IPS-20b (cell line): ENCODE data around the gene NLGN1.

Source experiments
- H3K27ac ChIP-seq: one replicate; pipeline ENCODE4 v1.5.1; 2013; ENCODE audit warnings: low read length
- H3K27me3 ChIP-seq: 2 replicates; pipeline ENCODE4 v1.6.1; 2013; ENCODE audit warnings: mild to moderate bottlenecking, low read length, inconsistent platforms; ENCODE audit not compliant: insufficient read depth
- H3K36me3 ChIP-seq: 2 replicates; pipeline ENCODE4 v1.6.1; 2013; ENCODE audit warnings: low read depth, mild to moderate bottlenecking, inconsistent platforms, low read length, moderate library complexity; ENCODE audit not compliant: insufficient read depth
- H3K4me1 ChIP-seq: 2 replicates; pipeline ENCODE4 v1.6.1; 2013; ENCODE audit warnings: mild to moderate bottlenecking, control low read depth, inconsistent platforms, low read length, moderate library complexity; ENCODE audit not compliant: insufficient read depth
- H3K4me3 ChIP-seq: 2 replicates; pipeline ENCODE4 v1.5.1; 2013; ENCODE audit warnings: mild to moderate bottlenecking, low read length, inconsistent platforms
- H3K9ac ChIP-seq: 2 replicates; pipeline ENCODE4 v1.6.1; 2013; ENCODE audit warnings: low read depth, mild to moderate bottlenecking, inconsistent platforms, low read length, moderate library complexity
- H3K9me3 ChIP-seq: 2 replicates; pipeline ENCODE4 v1.6.1; 2013; ENCODE audit warnings: mild to moderate bottlenecking, low read depth, low read length, inconsistent platforms; ENCODE audit not compliant: insufficient read depth

The NLGN1 gene

DNA sequence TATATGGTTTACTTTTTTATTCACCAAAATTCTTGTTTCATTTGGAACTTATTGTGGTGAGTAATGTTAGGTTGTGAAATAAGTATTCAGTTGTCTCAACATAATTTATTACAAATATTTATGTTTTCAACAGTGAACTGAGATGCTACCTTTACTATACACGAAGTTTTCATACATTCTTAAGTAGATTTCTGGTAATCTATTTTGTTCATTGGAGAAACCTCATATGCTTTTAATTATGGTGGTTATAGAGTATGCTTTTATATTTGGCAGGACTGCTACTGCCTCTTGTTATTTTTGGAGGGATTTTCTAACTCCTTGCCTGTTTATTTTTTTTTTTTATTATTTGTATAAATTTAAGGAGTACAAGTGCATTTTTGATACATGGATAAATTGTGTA, 253.1 kb downstream of the NLGN1 start:
- Histone ChIP-seq H3K9me3 (no peaks in the 10 kb centered on the region), H3K36me3 (no peaks in the 10 kb centered on the region), H3K9ac (no peak overlapping the region), H3K4me3 (no peak overlapping the region), H3K4me1 (no peaks in the 10 kb centered on the region; the same call in none of the 2 replicates), H3K27me3 (no peaks in the 10 kb centered on the region), H3K27ac (no peak overlapping the region)

DNA sequence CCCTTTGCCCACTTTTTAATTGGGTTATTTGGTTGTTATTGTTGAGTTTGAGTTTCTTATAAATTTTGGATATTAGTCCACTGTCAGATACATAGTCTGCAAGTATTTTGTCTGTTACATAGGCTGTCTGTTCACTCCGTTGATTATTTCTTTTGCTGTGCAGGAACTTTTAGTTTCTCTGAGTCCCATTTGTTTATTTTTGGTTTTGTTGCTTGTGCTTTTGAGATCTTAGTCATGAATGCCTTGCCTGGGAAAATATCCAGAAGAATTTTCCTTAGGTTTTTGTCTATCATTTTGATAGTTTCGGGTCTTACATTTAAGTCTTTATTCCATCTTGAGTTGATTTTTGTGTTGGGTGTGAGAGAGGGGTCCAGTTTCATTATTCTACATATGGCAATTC, 254.5 kb downstream of the NLGN1 start:
- no peak overlapping the region for H3K27ac ChIP-seq
- peaks cover 5% of the 10 kb centered on the region for H3K4me1 ChIP-seq
- H3K9me3 ChIP-seq = no peaks in the 10 kb centered on the region
- no peak overlapping the region for H3K4me3 ChIP-seq
- no peaks in the 10 kb centered on the region for H3K27me3 ChIP-seq
- no peaks in the 10 kb centered on the region for H3K36me3 ChIP-seq
- H3K9ac ChIP-seq = no peak overlapping the region

- no peaks in the 10 kb centered on the region for H3K9me3 ChIP-seq
- no peak overlapping the region for H3K27ac ChIP-seq
- peaks cover 5% of the 10 kb centered on the region; the same call in 1 of the 2 replicates for H3K4me1 ChIP-seq
- no peaks in the 10 kb centered on the region for H3K36me3 ChIP-seq
- no peak overlapping the region for H3K9ac ChIP-seq
- H3K27me3 ChIP-seq = no peaks in the 10 kb centered on the region
- H3K4me3 ChIP-seq = no peak overlapping the region
Measured at GRCh38 chr3:173653781-173654180, 256.2 kb downstream of the NLGN1 start.

- Histone ChIP-seq H3K9me3 (no peaks in the 10 kb centered on the region), H3K27ac (no peak overlapping the region), H3K36me3 (no peaks in the 10 kb centered on the region), H3K4me1 (peaks cover 5% of the 10 kb centered on the region; the same call in 1 of the 2 replicates), H3K9ac (no peak overlapping the region), H3K27me3 (no peaks in the 10 kb centered on the region), H3K4me3 (no peak overlapping the region)
Measured at GRCh38 chr3:173659972-173660371, 262.4 kb downstream of the NLGN1 start.

DNA sequence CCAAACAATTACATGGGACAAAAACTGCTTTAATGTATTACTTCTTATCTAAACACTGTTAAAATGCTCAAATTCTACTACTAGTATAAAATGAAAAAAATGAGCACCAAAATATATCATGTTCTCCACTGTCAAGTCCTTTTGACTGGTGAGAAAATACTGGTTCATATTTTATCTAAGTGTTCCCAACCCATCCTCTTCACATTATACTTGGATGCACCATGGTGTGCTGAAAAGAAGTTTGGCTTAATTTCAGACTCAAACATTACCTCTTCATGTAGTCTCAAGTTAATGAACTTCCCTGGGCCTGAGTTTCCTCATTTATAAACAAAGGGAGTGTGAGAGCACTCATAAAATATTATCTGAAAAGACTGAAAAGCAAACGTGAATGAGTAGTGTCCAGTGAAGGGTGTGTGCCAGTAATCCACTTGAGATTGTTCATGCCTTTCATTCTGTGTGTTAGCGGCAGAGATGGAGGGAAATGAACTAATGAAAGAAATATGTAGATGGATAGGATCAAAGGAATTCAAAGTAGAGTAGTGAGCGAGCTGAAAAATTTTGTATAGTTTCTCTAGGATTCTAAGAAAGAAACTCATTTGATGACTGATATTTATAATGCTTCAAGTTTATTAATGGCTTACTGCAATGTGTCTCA, 263.2 kb downstream of the NLGN1 start:
- H3K4me3 ChIP-seq = no peak overlapping the region
- no peaks in the 10 kb centered on the region for H3K36me3 ChIP-seq
- H3K9ac ChIP-seq = no peak overlapping the region
- no peak overlapping the region for H3K27ac ChIP-seq
- H3K4me1 ChIP-seq = peaks cover 5% of the 10 kb centered on the region; the same call in 1 of the 2 replicates
- no peaks in the 10 kb centered on the region for H3K27me3 ChIP-seq
- H3K9me3 ChIP-seq = no peaks in the 10 kb centered on the region

- no peak overlapping the region for H3K27ac ChIP-seq
- H3K9me3 ChIP-seq = no peaks in the 10 kb centered on the region
- no peak overlapping the region for H3K9ac ChIP-seq
- no peaks in the 10 kb centered on the region for H3K4me1 ChIP-seq
- no peak overlapping the region for H3K4me3 ChIP-seq
- no peaks in the 10 kb centered on the region for H3K36me3 ChIP-seq
- H3K27me3 ChIP-seq = no peaks in the 10 kb centered on the region
Measured at GRCh38 chr3:173663696-173664111, 266.2 kb downstream of the NLGN1 start.

- Histone ChIP-seq H3K9me3 (no peaks in the 10 kb centered on the region), H3K27me3 (no peaks in the 10 kb centered on the region), H3K36me3 (no peaks in the 10 kb centered on the region), H3K27ac (no peak overlapping the region), H3K4me1 (no peaks in the 10 kb centered on the region), H3K9ac (no peak overlapping the region), H3K4me3 (no peak overlapping the region)
Measured at GRCh38 chr3:173676094-173676493, 278.6 kb downstream of the NLGN1 start.

DNA sequence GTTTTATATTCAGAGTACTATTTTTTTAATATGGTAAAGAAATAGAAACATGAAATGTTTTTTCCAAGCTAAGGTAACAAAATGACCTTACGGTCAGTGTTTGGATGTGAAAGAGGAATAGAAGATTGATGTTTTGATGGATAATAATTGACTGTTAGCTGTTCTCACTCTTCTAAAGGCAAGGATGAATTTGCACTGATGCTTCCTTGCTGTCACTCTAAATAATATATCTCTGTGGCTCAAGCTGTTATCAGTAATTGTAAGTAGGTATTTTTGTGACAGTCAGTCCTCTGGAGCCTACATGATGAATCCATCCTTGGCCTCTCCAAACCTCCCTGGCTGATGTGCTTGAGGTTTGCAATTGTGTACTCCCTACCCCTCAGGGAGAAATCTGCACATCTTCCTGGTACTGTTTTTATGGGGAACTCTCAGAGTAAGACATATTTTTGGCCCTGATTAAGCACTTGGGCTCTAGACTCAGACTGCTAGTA, 283.7 kb downstream of the NLGN1 start:
- Histone ChIP-seq H3K9ac (no peak overlapping the region), H3K4me3 (no peak overlapping the region), H3K9me3 (no peaks in the 10 kb centered on the region), H3K36me3 (no peaks in the 10 kb centered on the region), H3K4me1 (peaks cover 4% of the 10 kb centered on the region; the same call in 1 of the 2 replicates), H3K27ac (no peak overlapping the region), H3K27me3 (no peaks in the 10 kb centered on the region)

GRCh38 chr3:173685456-173685855, 287.9 kb downstream of the NLGN1 start:
- no peaks in the 10 kb centered on the region for H3K36me3 ChIP-seq

GRCh38 chr3:173688216-173688842, 290.8 kb downstream of the NLGN1 start:
- Histone ChIP-seq H3K27me3 (no peaks in the 10 kb centered on the region), H3K9ac (no peak overlapping the region), H3K4me1 (peaks cover 9% of the 10 kb centered on the region), H3K27ac (no peak overlapping the region), H3K36me3 (no peaks in the 10 kb centered on the region), H3K4me3 (no peak overlapping the region), H3K9me3 (no peaks in the 10 kb centered on the region)

More at GRCh38 chr3:173685456-173685855, 287.9 kb downstream of the NLGN1 start:
- no peak overlapping the region for H3K27ac ChIP-seq
- H3K9ac ChIP-seq = no peak overlapping the region
- no peaks in the 10 kb centered on the region for H3K9me3 ChIP-seq
- H3K27me3 ChIP-seq = no peaks in the 10 kb centered on the region
- H3K4me1 ChIP-seq = peaks cover 9% of the 10 kb centered on the region
- H3K4me3 ChIP-seq = no peak overlapping the region

DNA sequence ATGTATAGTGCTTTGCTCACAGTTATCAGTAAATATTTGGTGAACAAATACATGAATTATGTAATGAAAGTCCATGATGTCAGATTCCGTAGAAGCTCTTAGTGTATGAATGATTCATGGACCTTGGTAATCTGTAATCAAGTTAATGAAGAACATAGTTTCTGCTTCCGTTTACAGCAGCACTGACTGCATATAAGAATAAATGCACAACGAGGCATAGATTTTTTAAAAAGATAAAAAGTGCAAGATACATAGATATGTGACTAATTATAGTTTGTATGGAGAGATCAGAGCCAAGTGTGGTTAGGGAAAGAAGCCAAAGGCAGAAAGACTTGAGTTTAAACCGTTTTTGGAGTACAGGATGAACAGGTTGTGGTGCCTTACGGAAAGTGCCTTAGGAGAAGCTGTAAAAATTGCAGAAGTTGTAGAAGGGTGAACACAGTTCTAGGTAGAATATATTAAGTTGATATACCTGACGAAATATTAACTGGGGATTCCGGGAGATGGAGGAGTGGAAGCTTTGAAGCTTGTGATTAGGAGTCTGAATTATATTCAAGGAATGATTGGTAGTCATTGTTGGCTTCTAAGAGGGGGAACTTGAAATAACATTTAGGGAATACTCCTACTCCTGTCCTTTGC, 293.1 kb downstream of the NLGN1 start:
- H3K4me3 ChIP-seq = no peak overlapping the region
- no peak overlapping the region for H3K9ac ChIP-seq
- no peaks in the 10 kb centered on the region for H3K27me3 ChIP-seq
- H3K9me3 ChIP-seq = no peaks in the 10 kb centered on the region
- H3K27ac ChIP-seq = no peak overlapping the region
- H3K4me1 ChIP-seq = peaks cover 5% of the 10 kb centered on the region; the same call in 1 of the 2 replicates
- no peaks in the 10 kb centered on the region for H3K36me3 ChIP-seq
